ENCODE data around the gene TMPRSS11B. TPM values are rescaled to one million over a fixed set of nuclear protein-coding genes. Genes with fewer than 3 reads are reported as not detected.

TMPRSS11B gene
- 1.0 and 3.1 TPM in 2 replicates for total RNA-seq (ENCODE audit: low replicate concordance)
- long read RNA-seq, transcript TMPRSS11B-201 (10 exons, 2,671 nt), result major isoform, 28 of 36 reads
- long read RNA-seq, partial matches to known transcripts, result 0 of 36 reads
- long read RNA-seq, other reads (novel, unspliced or antisense), result 8 of 36 reads

- DNase-seq (ENCODE audit: extremely low spot score, unreplicated experiment), result no peak
- no peak within 1 kb of the TSS for H3K27ac Mint-ChIP-seq
- H3K27me3 Mint-ChIP-seq, result no peaks in the 10 kb centered on the region
- no peaks in the 10 kb centered on the region for H3K4me1 Mint-ChIP-seq (ENCODE audit: unreplicated experiment)
- no peak within 1 kb of the TSS for H3K4me3 Mint-ChIP-seq
- H3K36me3 Mint-ChIP-seq, result no peaks in the 10 kb centered on the region
- H3K9me3 Mint-ChIP-seq, result peaks cover 3% of the 10 kb centered on the region
- TF ChIP-seq, protein P1, sequence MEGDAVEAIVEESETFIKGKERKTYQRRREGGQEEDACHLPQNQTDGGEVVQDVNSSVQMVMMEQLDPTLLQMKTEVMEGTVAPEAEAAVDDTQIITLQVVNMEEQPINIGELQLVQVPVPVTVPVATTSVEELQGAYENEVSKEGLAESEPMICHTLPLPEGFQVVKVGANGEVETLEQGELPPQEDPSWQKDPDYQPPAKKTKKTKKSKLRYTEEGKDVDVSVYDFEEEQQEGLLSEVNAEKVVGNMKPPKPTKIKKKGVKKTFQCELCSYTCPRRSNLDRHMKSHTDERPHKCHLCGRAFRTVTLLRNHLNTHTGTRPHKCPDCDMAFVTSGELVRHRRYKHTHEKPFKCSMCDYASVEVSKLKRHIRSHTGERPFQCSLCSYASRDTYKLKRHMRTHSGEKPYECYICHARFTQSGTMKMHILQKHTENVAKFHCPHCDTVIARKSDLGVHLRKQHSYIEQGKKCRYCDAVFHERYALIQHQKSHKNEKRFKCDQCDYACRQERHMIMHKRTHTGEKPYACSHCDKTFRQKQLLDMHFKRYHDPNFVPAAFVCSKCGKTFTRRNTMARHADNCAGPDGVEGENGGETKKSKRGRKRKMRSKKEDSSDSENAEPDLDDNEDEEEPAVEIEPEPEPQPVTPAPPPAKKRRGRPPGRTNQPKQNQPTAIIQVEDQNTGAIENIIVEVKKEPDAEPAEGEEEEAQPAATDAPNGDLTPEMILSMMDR (conservative IDR thresholded peaks at IDR 0.05), result no peak
Measured at GRCh38 chr4:68245594-68245993, at the start of gene TMPRSS11B. Gene TMPRSS11B, minus strand, starts transcription at chr4:68245694. Its CDS starts 136 bp downstream, at chr4:68245558.

- TF ChIP-seq, protein P1 (conservative IDR thresholded peaks at IDR 0.05), result no peak
- Mint-ChIP-seq H3K4me1 (ENCODE audit: unreplicated experiment) (peaks cover 4% of the 10 kb centered on the region), H3K27ac (no peak overlapping the region), H3K4me3 (no peak overlapping the region), H3K27me3 (no peaks in the 10 kb centered on the region), H3K9me3 (no peaks in the 10 kb centered on the region), H3K36me3 (no peaks in the 10 kb centered on the region)
- DNase-seq (ENCODE audit: extremely low spot score, unreplicated experiment), result no peak
Measured at GRCh38 chr4:68291256-68291655, 45.8 kb upstream of the TMPRSS11B start.

DNA sequence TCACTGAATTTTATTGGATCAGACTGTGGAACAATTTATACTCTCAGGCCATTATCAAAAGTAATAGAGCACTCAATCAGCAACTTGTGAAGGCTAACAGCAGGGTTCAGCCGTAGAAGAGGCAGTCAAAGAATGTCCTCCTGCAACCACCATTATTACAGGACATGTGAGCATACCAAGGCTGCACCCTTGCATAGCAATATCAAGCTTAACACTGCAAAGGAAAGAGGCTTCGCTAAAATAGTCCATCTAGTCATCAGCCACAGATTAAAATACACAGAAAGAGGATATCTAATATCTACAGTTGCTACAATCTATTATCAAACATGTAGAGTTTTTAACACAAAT lies 42.9 kb upstream of the TMPRSS11B start:
- Mint-ChIP-seq H3K27me3 (no peaks in the 10 kb centered on the region), H3K27ac (no peak overlapping the region), H3K4me1 (ENCODE audit: unreplicated experiment) (peaks cover 4% of the 10 kb centered on the region), H3K4me3 (no peak overlapping the region), H3K36me3 (no peaks in the 10 kb centered on the region), H3K9me3 (no peaks in the 10 kb centered on the region)
- no peak for DNase-seq (ENCODE audit: extremely low spot score, unreplicated experiment)
- TF ChIP-seq, protein P1 (conservative IDR thresholded peaks at IDR 0.05), result no peak

DNA sequence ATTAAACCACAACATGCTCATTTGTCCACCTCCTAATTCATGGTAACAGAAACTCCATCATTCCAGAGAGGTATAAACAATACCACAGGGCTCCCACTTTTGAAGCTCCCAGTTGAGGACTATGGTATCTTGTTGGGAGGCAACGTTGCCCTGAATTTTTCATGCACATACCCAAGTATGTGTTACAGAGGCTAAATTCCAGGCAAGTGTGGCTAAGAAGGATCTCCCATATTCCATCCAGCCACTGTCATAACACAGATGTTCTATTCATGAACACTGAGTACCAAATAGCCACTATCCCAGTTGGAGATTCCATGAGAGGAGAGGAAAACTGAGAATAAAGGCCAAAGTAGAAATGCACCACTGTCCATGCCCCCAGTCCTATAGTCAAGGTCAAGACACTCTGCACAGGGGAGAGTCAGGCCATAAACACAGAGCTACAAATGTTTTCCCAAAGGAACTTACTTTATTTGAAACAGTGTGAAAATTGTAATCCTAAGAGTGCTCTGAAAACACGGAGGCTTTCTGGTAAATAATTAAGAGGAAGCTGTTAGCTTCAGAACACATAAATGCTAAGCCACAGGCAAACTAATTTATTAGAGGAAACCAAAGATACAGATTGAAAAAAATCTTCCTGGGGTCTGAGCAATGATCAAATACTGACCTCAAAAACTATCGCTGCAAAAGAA lies 42.4 kb upstream of the TMPRSS11B start:
- Mint-ChIP-seq H3K27me3 (no peaks in the 10 kb centered on the region), H3K36me3 (no peaks in the 10 kb centered on the region)

DNA sequence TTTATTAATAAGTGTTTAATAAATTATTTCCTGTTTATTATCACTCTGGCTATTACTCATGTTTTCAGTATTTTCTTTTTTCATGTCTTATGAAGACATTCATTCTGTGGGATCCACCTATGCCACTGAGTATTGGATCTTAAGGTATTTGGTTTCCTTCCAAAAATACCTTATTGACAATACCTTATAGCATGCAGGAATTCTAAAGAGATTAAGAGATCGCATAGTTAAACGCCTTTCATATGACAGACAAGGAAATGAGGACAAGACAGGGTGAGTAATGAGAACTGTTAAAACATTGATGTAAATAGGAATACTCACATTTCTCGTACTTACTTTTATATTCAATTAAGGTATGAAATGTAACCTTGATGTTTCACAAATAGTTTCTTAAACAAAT lies 38.2 kb upstream of the TMPRSS11B start:
- no peak overlapping the region for H3K4me3 Mint-ChIP-seq
- no peaks in the 10 kb centered on the region for H3K36me3 Mint-ChIP-seq
- TF ChIP-seq, protein P1 (conservative IDR thresholded peaks at IDR 0.05), result no peak
- H3K27ac Mint-ChIP-seq, result no peak overlapping the region
- H3K9me3 Mint-ChIP-seq, result no peaks in the 10 kb centered on the region
- no peak for DNase-seq (ENCODE audit: extremely low spot score, unreplicated experiment)
- peaks cover 8% of the 10 kb centered on the region for H3K4me1 Mint-ChIP-seq (ENCODE audit: unreplicated experiment)
- no peaks in the 10 kb centered on the region for H3K27me3 Mint-ChIP-seq

More for the DNA sequence above, 42.4 kb upstream of the TMPRSS11B start:
- TF ChIP-seq, protein P1 (conservative IDR thresholded peaks at IDR 0.05), result no peak
- no peaks in the 10 kb centered on the region for H3K9me3 Mint-ChIP-seq
- H3K4me3 Mint-ChIP-seq, result no peak overlapping the region
- peaks cover 4% of the 10 kb centered on the region for H3K4me1 Mint-ChIP-seq (ENCODE audit: unreplicated experiment)
- H3K27ac Mint-ChIP-seq, result no peak overlapping the region
- DNase-seq (ENCODE audit: extremely low spot score, unreplicated experiment), result no peak
